SW480 (cell line): Measurements from ENCODE around the gene GLT8D2.
A peak's percentile ranks its signal among the peaks of the same experiment; 100 is the strongest.

ENCODE experiments used
- DNase-seq: peaks from one replicate; pipeline ENCODE4 v3.0.0-alpha.2; 2016; ENCODE audit warnings: low spot score

Gene GLT8D2

GRCh38 chr12:104049903-104050356 is at the start of gene GLT8D2:
Gene GLT8D2 (minus strand): TSS chr12:104050187. CDS start chr12:104019648, 30,539 bp downstream.
- no peak for DNase-seq

GRCh38 chr12:104097954-104098353 is 48.0 kb upstream of the GLT8D2 start:
- DNase-seq: no peak

- DNase-seq: no peak
These were observed 45.3 kb upstream of the GLT8D2 start for GRCh38 chr12:104095289-104095688.

- no peak for DNase-seq
These were observed 44.3 kb upstream of the GLT8D2 start for GRCh38 chr12:104094284-104094683.

GRCh38 chr12:104091136-104091535 is 41.1 kb upstream of the GLT8D2 start:
- no peak for DNase-seq

- no peak for DNase-seq
These were observed 40.7 kb upstream of the GLT8D2 start for GRCh38 chr12:104090685-104091084.

- DNase-seq: no peak
These were observed 33.9 kb upstream of the GLT8D2 start for GRCh38 chr12:104083769-104084475.

GRCh38 chr12:104080764-104081163 is 30.8 kb upstream of the GLT8D2 start:
- no peak for DNase-seq

- no peak for DNase-seq
These were observed 29.0 kb upstream of the GLT8D2 start for GRCh38 chr12:104079024-104079423.

- DNase-seq: no peak
These were observed 23.7 kb upstream of the GLT8D2 start for GRCh38 chr12:104073699-104074098.

- DNase-seq: no peak
These were observed 22.1 kb upstream of the GLT8D2 start for GRCh38 chr12:104072099-104072498.

GRCh38 chr12:104064842-104065427 is 14.9 kb upstream of the GLT8D2 start:
- peak; percentile 6 for DNase-seq

- peak; percentile 81 for DNase-seq
These were observed 14.2 kb upstream of the GLT8D2 start, which contains the start of gene HCFC2 for GRCh38 chr12:104064031-104064841. Gene HCFC2 (plus strand): TSS chr12:104064531. CDS start chr12:104064561, 30 bp downstream.

GRCh38 chr12:104063712-104064030 is 13.7 kb upstream of the GLT8D2 start:
- peak; percentile 32 for DNase-seq

- DNase-seq: peak; percentile 5
These were observed 10.8 kb upstream of the GLT8D2 start for GRCh38 chr12:104060791-104061190.

GRCh38 chr12:104059963-104060362 is 10.0 kb upstream of the GLT8D2 start:
- no peak for DNase-seq

GRCh38 chr12:104058802-104059201 is 8.8 kb upstream of the GLT8D2 start:
- DNase-seq: no peak

GRCh38 chr12:104057771-104058197 is 7.8 kb upstream of the GLT8D2 start:
- DNase-seq: peak; percentile 19

- DNase-seq: no peak
These were observed 6.5 kb upstream of the GLT8D2 start for GRCh38 chr12:104056419-104056972.

- DNase-seq: no peak
These were observed 5.8 kb upstream of the GLT8D2 start for GRCh38 chr12:104055686-104056388.

GRCh38 chr12:104054681-104055346 is 4.8 kb upstream of the GLT8D2 start:
- no peak for DNase-seq
